ENCODE results near the gene XBP1. TPM values are rescaled to one million over a fixed set of nuclear protein-coding genes. Genes with fewer than 3 reads are reported as not detected.
A peak's percentile ranks its signal among the peaks of the same experiment; 100 is the strongest.

The XBP1 gene
- total and polyA plus RNA-seq, 10 of the 15 experiments (the other 5 are each of a cell fraction or from before 2014, with no cell fraction given): 44.5 to 313 (median 149) TPM

- TF ChIP-seq ZNF24 (IDR thresholded peaks at IDR 0.05): peak; percentile 86
- TF ChIP-seq, protein P1, sequence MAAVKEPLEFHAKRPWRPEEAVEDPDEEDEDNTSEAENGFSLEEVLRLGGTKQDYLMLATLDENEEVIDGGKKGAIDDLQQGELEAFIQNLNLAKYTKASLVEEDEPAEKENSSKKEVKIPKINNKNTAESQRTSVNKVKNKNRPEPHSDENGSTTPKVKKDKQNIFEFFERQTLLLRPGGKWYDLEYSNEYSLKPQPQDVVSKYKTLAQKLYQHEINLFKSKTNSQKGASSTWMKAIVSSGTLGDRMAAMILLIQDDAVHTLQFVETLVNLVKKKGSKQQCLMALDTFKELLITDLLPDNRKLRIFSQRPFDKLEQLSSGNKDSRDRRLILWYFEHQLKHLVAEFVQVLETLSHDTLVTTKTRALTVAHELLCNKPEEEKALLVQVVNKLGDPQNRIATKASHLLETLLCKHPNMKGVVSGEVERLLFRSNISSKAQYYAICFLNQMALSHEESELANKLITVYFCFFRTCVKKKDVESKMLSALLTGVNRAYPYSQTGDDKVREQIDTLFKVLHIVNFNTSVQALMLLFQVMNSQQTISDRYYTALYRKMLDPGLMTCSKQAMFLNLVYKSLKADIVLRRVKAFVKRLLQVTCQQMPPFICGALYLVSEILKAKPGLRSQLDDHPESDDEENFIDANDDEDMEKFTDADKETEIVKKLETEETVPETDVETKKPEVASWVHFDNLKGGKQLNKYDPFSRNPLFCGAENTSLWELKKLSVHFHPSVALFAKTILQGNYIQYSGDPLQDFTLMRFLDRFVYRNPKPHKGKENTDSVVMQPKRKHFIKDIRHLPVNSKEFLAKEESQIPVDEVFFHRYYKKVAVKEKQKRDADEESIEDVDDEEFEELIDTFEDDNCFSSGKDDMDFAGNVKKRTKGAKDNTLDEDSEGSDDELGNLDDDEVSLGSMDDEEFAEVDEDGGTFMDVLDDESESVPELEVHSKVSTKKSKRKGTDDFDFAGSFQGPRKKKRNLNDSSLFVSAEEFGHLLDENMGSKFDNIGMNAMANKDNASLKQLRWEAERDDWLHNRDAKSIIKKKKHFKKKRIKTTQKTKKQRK (IDR thresholded peaks at IDR 0.05; ENCODE audit: low read depth, low read length): no peak
- in situ Hi-C loops (cut with MboI) (no loop called here), intact Hi-C loops (cut with micrococcal nuclease; ENCODE audit: unreplicated experiment) (no loop called here)
- no peak overlapping the region for H3K4me2 ChIP-seq (ENCODE audit: control insufficient read depth, insufficient read depth)
- H3K79me2 ChIP-seq (ENCODE audit: control insufficient read depth, insufficient read depth, low read length): no peaks in the 10 kb centered on the region; the same call in 1 of the 2 replicates
- RAD21 ChIA-PET (ENCODE audit: unreplicated experiment): no interaction called here
- FAIRE-seq (no peak), DNase-seq (ENCODE audit: low read depth, low spot score) (no peak), ATAC-seq (no peak)
- no peaks in the 10 kb centered on the region for H3K4me1 ChIP-seq (ENCODE audit: control insufficient read depth, insufficient read depth, low read length)
- BruUV-seq (replicated peaks): no TSS peak
- no peak overlapping the region for H3K9ac ChIP-seq (ENCODE audit: control insufficient read depth, insufficient read depth, low read length)
- WGBS (ENCODE audit: insufficient coverage, insufficient replicate concordance, low lambda C conversion rate, missing lambda C conversion rate): 44% methylated on average over 1 of the region's 1 CpG
- SMC1A ChIA-PET (ENCODE audit: uncharacterized antibody, unreplicated experiment): interaction anchor here (0.9 to 3.6 kb wide), 5 partner anchors 10 to 261 kb away, joined by 3 to 16 read pairs (median 3); no protein-coding TSS in a partner anchor
- no peaks in the 10 kb centered on the region for H3K27me3 ChIP-seq (replicated peaks in 1 of 2; ENCODE audit: control insufficient read depth in 2 of 2, insufficient read depth in 2 of 2, low read length in 1 of 2)
- H4K20me1 ChIP-seq (ENCODE audit: control insufficient read depth, insufficient read depth): no peaks in the 10 kb centered on the region
- no peak overlapping the region for H3K4me3 ChIP-seq
- CTCF ChIA-PET: interaction anchor here (1.5 kb wide), 1 partner anchor 11 kb away, joined by 5 read pairs; no protein-coding TSS in a partner anchor
- no peaks in the 10 kb centered on the region; the same call in 2 of the 3 replicates for H3K9me3 ChIP-seq (replicated peaks; ENCODE audit: control insufficient read depth, insufficient read depth, low read length)
- peaks cover 3 to 35% of the 10 kb centered on the region in 2 experiments for H3K36me3 ChIP-seq (ENCODE audit: control insufficient read depth in 2 of 2, insufficient read depth in 2 of 2, low read length in 1 of 2)
- no peak overlapping the region for H3K27ac ChIP-seq (ENCODE audit: control insufficient read depth, insufficient read depth)
- POLR2A ChIA-PET: interaction anchor here (1.2 kb wide), 1 partner anchor 19 kb away, joined by 3 read pairs; no protein-coding TSS in a partner anchor
- no peak overlapping the region for H2AFZ ChIP-seq (ENCODE audit: control insufficient read depth, low read depth, low read length)
These were observed 20.1 kb downstream of the XBP1 start for GRCh38 chr22:28780296-28780695.

All from GM12878 (cell line).